Stimulated activated CD4-positive, alpha-beta T cell treated with anti-CD3 and anti-CD28 coated beads, Interleukin-4, amount 100 ng/mL, for 1 hour (primary cell): ENCODE measurements around the gene PAK4.
"Not testable (repeated sequence)": the region's sequence is repeated elsewhere in the genome, so short reads cannot be mapped to it uniquely, and the experiment has no call there.

Experiments used
- DNase-seq: peaks from one replicate; pipeline ENCODE4 v3.0.0-alpha.2; 2020

Gene PAK4

DNA sequence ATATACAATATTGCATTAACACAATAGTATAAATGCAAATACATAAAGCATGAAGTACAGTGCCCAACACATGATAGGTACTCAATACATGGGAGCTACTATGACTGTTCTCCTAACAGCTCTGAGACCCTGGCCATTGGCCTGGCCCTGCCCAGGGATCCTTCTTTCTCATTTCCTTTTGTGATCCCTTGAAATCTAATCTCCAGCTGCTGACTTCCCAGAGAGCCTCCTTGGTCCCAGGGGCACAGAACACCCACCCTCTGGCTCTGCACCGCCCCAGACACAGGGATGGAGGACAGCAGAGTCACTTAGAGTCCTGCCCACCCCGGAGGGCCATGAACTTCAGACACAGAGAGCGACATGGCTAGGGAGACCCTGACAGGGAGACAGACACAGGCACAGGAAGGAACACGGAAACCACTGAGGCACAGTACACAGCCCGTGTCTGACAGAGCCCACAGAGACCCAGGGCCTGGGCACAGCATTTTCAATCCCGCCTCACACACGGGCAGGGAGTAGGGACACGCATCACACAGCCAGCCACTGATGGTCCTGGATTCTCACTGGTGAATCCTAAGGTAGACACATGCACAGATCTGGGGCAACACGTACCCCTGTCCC lies 82.7 kb downstream of the PAK4 start:
- no peak for DNase-seq

DNA sequence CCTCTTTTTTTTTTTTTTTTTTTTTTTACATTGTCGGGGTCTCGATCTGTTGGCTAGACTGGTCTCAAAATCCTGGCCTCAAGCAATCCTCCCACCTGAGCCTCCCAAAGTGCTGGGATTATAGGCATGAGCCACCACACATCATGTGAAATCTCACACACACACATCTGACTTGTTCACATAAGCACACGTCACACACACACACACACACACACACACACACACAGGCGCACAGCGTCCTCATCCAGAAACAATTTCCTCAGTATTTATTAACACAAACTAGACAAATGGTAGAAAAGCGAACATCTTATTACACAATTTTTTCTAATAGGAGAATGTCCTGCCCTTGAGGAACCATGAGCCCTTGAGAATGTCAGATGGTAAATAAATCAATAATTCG lies 83.6 kb downstream of the PAK4 start:
- no peak for DNase-seq

DNA sequence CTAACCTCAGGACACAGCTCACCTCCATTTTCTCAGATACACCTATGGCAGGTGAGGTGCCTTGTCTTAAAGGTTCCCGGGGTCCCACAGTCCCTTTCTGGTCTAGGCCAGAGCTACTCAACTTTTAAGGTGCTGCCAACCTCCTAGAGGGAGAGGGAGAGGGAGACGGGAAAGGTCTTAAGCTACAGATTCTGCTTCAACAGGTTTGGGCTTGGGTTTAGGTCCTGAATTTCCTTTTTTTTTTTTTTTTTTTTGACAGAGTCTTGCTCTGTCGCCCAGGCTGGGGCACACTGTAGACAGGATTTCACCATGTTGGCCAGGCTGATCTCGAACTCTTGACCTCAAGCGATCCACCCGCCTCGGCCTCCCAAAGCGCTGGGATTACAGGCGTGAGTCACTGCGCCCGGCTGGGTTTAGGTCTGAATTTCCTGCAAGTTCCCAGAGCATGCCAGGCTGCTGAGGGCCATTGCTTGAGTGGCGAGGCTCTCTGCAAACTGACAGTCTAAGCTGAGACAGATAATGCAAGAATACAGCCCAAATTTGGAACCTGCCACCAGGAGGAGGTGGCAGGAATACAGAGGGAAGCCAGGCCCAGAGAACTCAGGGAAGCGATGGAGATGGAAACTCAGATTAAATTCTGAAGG lies 86.3 kb downstream of the PAK4 start:
- no peak for DNase-seq

DNA sequence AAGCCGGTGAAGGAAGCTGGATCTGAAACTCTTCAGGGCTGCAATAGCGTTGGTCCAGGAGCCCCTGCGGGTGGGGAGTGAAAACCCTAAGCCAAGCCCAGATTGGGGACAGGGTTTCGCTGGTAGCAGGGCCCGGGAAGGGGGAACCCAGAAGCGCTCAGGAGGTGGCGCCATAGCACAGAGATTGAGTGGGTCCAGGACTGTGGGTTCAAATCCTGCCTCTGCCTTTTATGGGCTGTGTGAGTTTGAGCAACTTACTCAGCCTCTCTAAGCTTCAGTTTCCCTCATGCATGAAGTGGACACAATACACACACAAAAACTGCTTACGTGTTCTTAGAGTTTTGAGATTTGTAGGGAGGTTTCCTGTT lies 86.8 kb downstream of the PAK4 start:
- DNase-seq = peak; percentile 61

DNA sequence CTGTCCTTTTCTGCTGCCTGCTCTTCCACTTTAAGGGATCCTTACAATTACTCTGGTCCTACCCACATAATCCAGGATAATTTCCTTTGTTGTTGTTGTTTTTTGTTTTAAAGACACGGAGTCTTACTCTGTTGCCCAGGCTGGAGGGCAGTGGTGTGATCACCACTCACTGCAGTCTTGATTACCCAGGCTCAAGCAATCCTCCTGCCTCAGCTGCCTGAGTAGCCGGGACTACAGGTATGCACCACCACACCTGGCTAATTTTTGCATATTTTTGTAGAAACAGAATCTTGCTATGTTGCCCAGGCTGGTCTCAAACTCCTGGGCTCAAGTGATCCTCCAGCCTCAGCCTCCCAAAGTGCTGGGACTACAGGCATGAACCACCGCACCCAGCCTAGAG lies 89.7 kb downstream of the PAK4 start:
- DNase-seq = not testable (repeated sequence)

DNA sequence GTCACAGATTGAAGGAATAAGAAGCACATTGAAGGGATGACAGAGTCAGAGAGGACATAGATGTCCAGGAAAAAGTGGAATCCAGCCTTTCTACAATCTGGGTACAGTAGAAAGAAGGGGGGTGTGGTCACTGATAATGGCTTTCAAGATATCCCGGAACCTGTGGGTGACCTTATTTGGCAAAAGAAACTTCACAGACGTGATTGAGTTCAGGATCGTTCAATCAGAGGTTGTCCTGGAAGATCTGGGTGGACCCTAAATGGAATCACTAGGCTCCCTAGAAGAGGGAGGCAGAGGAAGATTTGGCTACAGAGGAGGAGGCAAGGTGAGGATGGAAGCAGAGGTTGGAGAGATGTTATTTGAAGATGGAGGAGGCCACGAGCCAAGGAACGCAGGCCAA lies 91.5 kb downstream of the PAK4 start:
- no peak for DNase-seq

DNA sequence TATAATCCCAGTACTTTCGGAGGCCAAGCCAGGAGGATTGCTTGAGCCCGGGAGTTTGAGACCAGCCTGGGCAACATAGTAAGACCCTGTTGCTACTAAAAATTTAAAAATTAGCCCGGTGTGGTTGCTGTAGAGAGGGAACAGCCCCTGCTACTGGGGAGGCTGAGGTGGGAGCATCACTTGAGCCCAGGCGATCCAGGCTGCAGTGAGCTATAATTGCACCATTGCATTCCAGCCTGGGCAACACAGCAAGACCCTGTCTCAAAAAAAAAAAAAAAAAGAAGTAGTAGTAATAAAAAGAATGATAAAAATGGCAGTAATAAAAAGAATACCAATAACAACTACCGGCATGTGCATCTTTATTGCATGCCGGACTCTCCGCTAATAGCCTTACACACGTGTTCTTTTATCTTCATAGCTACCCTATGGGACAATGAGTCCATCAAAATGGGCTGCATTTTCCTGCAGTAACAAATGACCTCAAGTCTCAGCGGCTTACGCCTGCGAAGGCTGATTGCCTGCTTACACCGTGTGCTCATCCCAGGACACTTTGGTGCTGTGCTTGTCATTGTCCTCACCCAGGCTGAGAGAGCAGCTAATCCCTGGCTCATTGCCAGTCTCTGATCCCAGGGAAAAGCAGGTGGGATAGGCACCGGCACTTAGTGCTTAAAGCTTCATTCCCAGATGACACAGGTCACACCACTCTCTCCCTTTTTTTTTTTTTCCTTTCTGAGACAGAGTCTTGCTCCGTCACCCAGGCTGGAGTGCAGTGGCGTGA lies 92.8 kb downstream of the PAK4 start:
- DNase-seq = no peak

DNA sequence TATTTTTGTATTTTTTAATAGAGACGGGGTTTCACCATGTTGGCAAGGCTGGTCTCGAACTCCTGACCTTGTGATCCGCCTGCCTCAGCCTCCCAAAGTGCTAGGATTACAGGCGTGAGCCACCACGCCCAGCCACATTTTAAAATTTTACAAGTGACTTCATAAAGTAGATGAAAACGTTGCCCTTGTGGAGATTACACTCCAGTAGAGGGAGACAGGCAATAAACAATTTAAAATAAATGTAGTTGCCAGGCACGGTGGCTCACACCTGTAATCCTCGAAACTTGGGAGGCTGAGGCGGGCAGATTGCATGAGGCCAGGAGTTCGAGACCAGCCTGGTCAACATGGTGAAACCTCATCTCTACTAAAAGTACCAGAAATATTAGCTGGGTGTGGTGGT lies 93.5 kb downstream of the PAK4 start:
- not testable (repeated sequence) for DNase-seq

DNA sequence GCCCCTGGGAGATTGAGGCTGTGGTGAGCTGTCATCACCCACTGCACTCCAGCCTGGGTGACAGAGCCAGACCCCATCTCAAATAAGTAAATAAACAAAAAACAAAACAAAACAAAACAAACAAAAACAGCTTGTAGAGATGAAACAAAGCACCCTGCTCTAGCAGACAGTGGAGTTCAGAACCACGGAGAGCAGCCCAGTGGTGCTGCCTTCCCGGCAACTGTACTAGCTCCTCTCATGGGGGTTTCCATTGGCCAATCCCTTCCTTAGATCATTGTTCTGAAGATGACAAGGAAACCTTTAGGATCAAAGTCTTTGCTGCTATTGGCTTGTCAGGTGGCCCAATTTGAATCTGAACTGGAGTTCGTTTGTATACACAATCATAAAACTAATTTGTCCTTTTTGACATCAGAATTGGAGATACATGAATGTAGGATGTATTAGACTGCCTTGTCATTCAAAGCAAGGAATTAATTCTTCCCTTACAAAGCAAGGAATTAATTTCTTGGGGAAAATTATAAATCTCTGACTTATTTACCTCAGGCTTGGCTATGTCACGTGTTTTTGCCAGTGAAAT lies 98.2 kb downstream of the PAK4 start:
- no peak for DNase-seq

DNA sequence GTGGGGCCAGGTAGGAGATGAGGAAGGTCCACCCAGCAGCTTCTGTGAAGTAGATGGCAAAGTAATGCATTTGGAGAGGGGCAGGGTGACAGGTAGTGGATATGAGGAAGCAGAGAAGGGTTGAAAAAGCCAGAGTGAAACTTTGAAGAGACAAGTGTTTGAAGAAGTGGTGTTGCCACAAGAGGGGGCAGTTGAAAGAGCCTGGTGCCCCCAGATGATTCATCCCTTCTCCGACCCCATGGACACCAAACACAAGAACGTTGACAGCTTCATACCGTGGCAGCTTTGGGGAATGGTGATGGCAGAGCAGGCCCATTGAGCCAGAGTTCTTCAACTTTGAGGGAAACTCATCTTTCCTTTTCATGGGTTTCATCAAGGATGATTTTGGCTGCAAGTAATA lies 99.3 kb downstream of the PAK4 start:
- DNase-seq = no peak
